WTC11 (cell line): Measurements from ENCODE around the gene SIN3B. TPM values are rescaled to one million over a fixed set of nuclear protein-coding genes. Genes with fewer than 3 reads are reported as not detected.

Experiments
- ATAC-seq: fragments of 200-7000 bp; cut with Tn5 transposase; 2 replicates; pipeline ENCODE4 v1.10.0; 2021; ENCODE audit warnings: mild to moderate bottlenecking, moderate library complexity
- CTCF ChIA-PET: fragments of 300-600 bp; sonication (Branson Sonifier 250); formaldehyde crosslinking; loops from one replicate; lab custom pipeline; 2021; ENCODE audit warnings: antibody characterized with exemption; lab: Charles Lee
- POLR2A ChIA-PET: fragments of 350-600 bp; sonication (Branson Sonifier 250); formaldehyde crosslinking; loops from one replicate; lab custom pipeline; 2021; ENCODE audit warnings: antibody characterized with exemption; lab: Charles Lee
- DNase-seq: peaks from one replicate; pipeline ENCODE4 v3.0.0; 2021; ENCODE audit warnings: low spot score
- H3K27ac Mint-ChIP-seq: 2 replicates; pipeline ENCODE4 v1.8.0; 2021; ENCODE audit warnings: mixed read lengths
- H3K27me3 Mint-ChIP-seq: 2 replicates; pipeline ENCODE4 v1.8.0; 2021; ENCODE audit warnings: low read depth, mild to moderate bottlenecking, moderate library complexity, mixed read lengths
- H3K36me3 Mint-ChIP-seq: 2 replicates; pipeline ENCODE4 v1.8.0; 2021; ENCODE audit warnings: mixed read lengths
- H3K4me1 Mint-ChIP-seq: 2 replicates; pipeline ENCODE4 v1.8.0; 2022; ENCODE audit warnings: mixed read lengths
- H3K4me3 Mint-ChIP-seq: 2 replicates; pipeline ENCODE4 v1.8.0; 2021; ENCODE audit warnings: mild to moderate bottlenecking, moderate library complexity, mixed read lengths
- H3K9me3 Mint-ChIP-seq: 2 replicates; pipeline ENCODE4 v1.8.0; 2021; ENCODE audit warnings: mixed read lengths
- AFF4 ChIP-seq: sonication (generic); formaldehyde crosslinking; IDR thresholded peaks from 2 replicates; pipeline ENCODE4 v1.8.1; 2023; ENCODE audit warnings: mild to moderate bottlenecking, missing genetic modification reagents, borderline replicate concordance
- CDX4 ChIP-seq: fragments of 250-450 bp; sonication (Bioruptor Pico); IDR thresholded peaks from 2 replicates; pipeline ENCODE4 v1.9.0; 2021; ENCODE audit warnings: moderate library complexity, mild to moderate bottlenecking, inconsistent platforms, borderline replicate concordance
- ESRRA ChIP-seq: sonication (generic); formaldehyde crosslinking; IDR thresholded peaks from 2 replicates; pipeline ENCODE4 v1.8.1; 2022; ENCODE audit warnings: mild to moderate bottlenecking, missing genetic modification reagents, borderline replicate concordance
- ETV6 ChIP-seq: sonication (generic); formaldehyde crosslinking; IDR thresholded peaks from 2 replicates; pipeline ENCODE4 v1.8.1; 2022; ENCODE audit warnings: mild to moderate bottlenecking, missing genetic modification reagents
- HMGA2 ChIP-seq: fragments of 250-450 bp; sonication (Bioruptor Pico); IDR thresholded peaks from 2 replicates; pipeline ENCODE4 v1.4.0; 2021; ENCODE audit warnings: mild to moderate bottlenecking, moderate library complexity
- IRF1 ChIP-seq: sonication (generic); formaldehyde crosslinking; IDR thresholded peaks from 2 replicates; pipeline ENCODE4 v1.8.0; 2023; ENCODE audit warnings: missing genetic modification reagents
- IRF2 ChIP-seq: sonication (generic); formaldehyde crosslinking; IDR thresholded peaks from 2 replicates; pipeline ENCODE4 v1.8.0; 2022; ENCODE audit warnings: low read depth, missing genetic modification reagents, borderline replicate concordance
- JAZF1 ChIP-seq: fragments of 250-450 bp; sonication (Bioruptor Pico); IDR thresholded peaks from 2 replicates; pipeline ENCODE4 v1.9.0; 2021; ENCODE audit warnings: moderate library complexity, mild to moderate bottlenecking, inconsistent platforms
- MLX ChIP-seq: sonication (generic); formaldehyde crosslinking; IDR thresholded peaks from 2 replicates; pipeline ENCODE4 v1.8.1; 2023; ENCODE audit warnings: mild to moderate bottlenecking, missing genetic modification reagents, moderate library complexity
- NFATC4 ChIP-seq: fragments of 250-450 bp; sonication (Bioruptor Pico); IDR thresholded peaks from 2 replicates; pipeline ENCODE4 v1.9.0; 2021; ENCODE audit warnings: mild to moderate bottlenecking
- OVOL2 ChIP-seq: fragments of 250-450 bp; sonication (Bioruptor Pico); IDR thresholded peaks from 2 replicates; pipeline ENCODE4 v1.9.0; 2021; ENCODE audit warnings: mild to moderate bottlenecking, borderline replicate concordance
- PREB ChIP-seq: sonication (generic); formaldehyde crosslinking; IDR thresholded peaks from 2 replicates; pipeline ENCODE4 v1.8.1; 2022; ENCODE audit warnings: mild to moderate bottlenecking, missing genetic modification reagents, moderate library complexity, borderline replicate concordance
- RELA ChIP-seq: sonication (generic); formaldehyde crosslinking; IDR thresholded peaks from 2 replicates; pipeline ENCODE4 v1.8.1; 2022; ENCODE audit warnings: missing genetic modification reagents, mild to moderate bottlenecking, borderline replicate concordance
- RORB ChIP-seq: fragments of 250-450 bp; sonication (Bioruptor Pico); IDR thresholded peaks from 2 replicates; pipeline ENCODE4 v1.9.0; 2021; ENCODE audit warnings: mild to moderate bottlenecking
- TP53 ChIP-seq: sonication (generic); formaldehyde crosslinking; IDR thresholded peaks from 2 replicates; pipeline ENCODE4 v1.8.1; 2023; ENCODE audit warnings: mild to moderate bottlenecking, missing genetic modification reagents
- USF1 ChIP-seq: sonication (generic); formaldehyde crosslinking; IDR thresholded peaks from 2 replicates; pipeline ENCODE4 v1.8.0; 2022; ENCODE audit warnings: mild to moderate bottlenecking, missing genetic modification reagents
- USF2 ChIP-seq: sonication (generic); formaldehyde crosslinking; IDR thresholded peaks from 2 replicates; pipeline ENCODE4 v1.8.1; 2023; ENCODE audit warnings: mild to moderate bottlenecking, missing genetic modification reagents, moderate library complexity
- ZBTB21 ChIP-seq: sonication (generic); formaldehyde crosslinking; IDR thresholded peaks from 2 replicates; pipeline ENCODE4 v1.8.1; 2023; ENCODE audit warnings: mild to moderate bottlenecking, missing genetic modification reagents, borderline replicate concordance
- ZNF121 ChIP-seq: sonication (generic); formaldehyde crosslinking; IDR thresholded peaks from 2 replicates; pipeline ENCODE4 v1.8.0; 2023; ENCODE audit warnings: missing genetic modification reagents
- ZNF138 ChIP-seq: sonication (generic); formaldehyde crosslinking; conservative IDR thresholded peaks from 2 replicates; pipeline ENCODE4 v1.8.1; 2022; ENCODE audit warnings: mild to moderate bottlenecking, moderate library complexity, missing genetic modification reagents
- ZNF232 ChIP-seq: sonication (generic); formaldehyde crosslinking; IDR thresholded peaks from 2 replicates; pipeline ENCODE4 v1.8.0; 2022; ENCODE audit warnings: mild to moderate bottlenecking, missing genetic modification reagents
- ZNF416 ChIP-seq: fragments of 250-450 bp; sonication (Bioruptor Pico); IDR thresholded peaks from 2 replicates; pipeline ENCODE4 v1.9.0; 2021; ENCODE audit warnings: mild to moderate bottlenecking, inconsistent platforms
- ZNF423 ChIP-seq: fragments of 250-450 bp; sonication (Bioruptor Pico); IDR thresholded peaks from 2 replicates; pipeline ENCODE4 v2.1.2; 2022; ENCODE audit warnings: mild to moderate bottlenecking, moderate library complexity
- ZNF512 ChIP-seq: sonication (generic); formaldehyde crosslinking; IDR thresholded peaks from 2 replicates; pipeline ENCODE4 v1.8.1; 2022; ENCODE audit warnings: missing genetic modification reagents, borderline replicate concordance
- total RNA-seq: library from RNA; stranded (reverse); gene quantifications from 3 replicates; pipeline ENCODE4 v1.2.3, GENCODE V29; 2021

Gene SIN3B
- total RNA-seq, 1 experiment from 2014 or later = 87.7 TPM

GRCh38 chr19:16847430-16847829 is 18.2 kb downstream of the SIN3B start (continued):
- TF ChIP-seq RELA (CRISPR knock-in tag) = no peak
- no peak for TF ChIP-seq CDX4 (CRISPR knock-in tag)
- TF ChIP-seq AFF4 (CRISPR knock-in tag) = no peak
- TF ChIP-seq ZNF138 = no peak
- no peak for TF ChIP-seq ZNF416 (CRISPR knock-in tag)
- TF ChIP-seq ZNF423 (CRISPR knock-in tag) = no peak

GRCh38 chr19:16849168-16849567 is 20.0 kb downstream of the SIN3B start:
- Mint-ChIP-seq H3K27me3 (no peaks in the 10 kb centered on the region), H3K36me3 (peaks cover 74% of the 10 kb centered on the region), H3K27ac (no peak overlapping the region), H3K9me3 (no peaks in the 10 kb centered on the region), H3K4me1 (peaks cover 5% of the 10 kb centered on the region; the same call in 1 of the 2 replicates), H3K4me3 (no peak overlapping the region)
- DNase-seq (no peak), ATAC-seq (no peak)
- TF ChIP-seq ESRRA (CRISPR knock-in tag) = no peak
- no peak for TF ChIP-seq JAZF1 (CRISPR knock-in tag)
- TF ChIP-seq IRF2 (CRISPR knock-in tag) = no peak
- TF ChIP-seq IRF1 = no peak
- TF ChIP-seq PREB = no peak
- TF ChIP-seq ZNF512 (CRISPR knock-in tag) = no peak
- no peak for TF ChIP-seq USF2 (CRISPR knock-in tag)
- TF ChIP-seq TP53 (CRISPR knock-in tag) = no peak
- TF ChIP-seq ETV6 (CRISPR knock-in tag) = no peak
- no peak for TF ChIP-seq RORB (CRISPR knock-in tag)
- TF ChIP-seq MLX = no peak
- no peak for TF ChIP-seq HMGA2 (CRISPR knock-in tag)
- no peak for TF ChIP-seq ZNF232 (CRISPR knock-in tag)
- TF ChIP-seq NFATC4 = no peak
- no peak for TF ChIP-seq ZNF121 (CRISPR knock-in tag)
- no peak for TF ChIP-seq ZBTB21 (CRISPR knock-in tag)
- no peak for TF ChIP-seq OVOL2
- no peak for TF ChIP-seq USF1 (CRISPR knock-in tag)
- ChIA-PET POLR2A (no interaction called here), CTCF (interaction anchor here (0.7 kb wide), 1 partner anchor 48 kb away, joined by 3 read pairs; no protein-coding TSS in a partner anchor)
